Tibial nerve (tissue), 4 donors: Measurements from ENCODE around the gene KCNMA1.

Source experiments
- EP300 ChIP-seq, 2 donors: sonication (generic); formaldehyde crosslinking; IDR thresholded peaks; one replicate each; pipeline ENCODE4 v1.6.1; 2017; ENCODE audit warnings: antibody characterized with exemption in 2 of 2, mild to moderate bottlenecking in 1 of 2
- TF ChIP-seq, protein P1 (sequence below), 5 experiments: fragments of 200-600 bp in 3 of 5; fragments of 450-650 bp in 2 of 5; sonication (generic) in 3 of 5; IDR thresholded peaks; one replicate each; pipeline ENCODE4 v1.5.1; 2016 to 2019; ENCODE audit warnings: antibody characterized with exemption in 5 of 5, mild to moderate bottlenecking in 3 of 5, moderate library complexity in 2 of 5

DNA sequence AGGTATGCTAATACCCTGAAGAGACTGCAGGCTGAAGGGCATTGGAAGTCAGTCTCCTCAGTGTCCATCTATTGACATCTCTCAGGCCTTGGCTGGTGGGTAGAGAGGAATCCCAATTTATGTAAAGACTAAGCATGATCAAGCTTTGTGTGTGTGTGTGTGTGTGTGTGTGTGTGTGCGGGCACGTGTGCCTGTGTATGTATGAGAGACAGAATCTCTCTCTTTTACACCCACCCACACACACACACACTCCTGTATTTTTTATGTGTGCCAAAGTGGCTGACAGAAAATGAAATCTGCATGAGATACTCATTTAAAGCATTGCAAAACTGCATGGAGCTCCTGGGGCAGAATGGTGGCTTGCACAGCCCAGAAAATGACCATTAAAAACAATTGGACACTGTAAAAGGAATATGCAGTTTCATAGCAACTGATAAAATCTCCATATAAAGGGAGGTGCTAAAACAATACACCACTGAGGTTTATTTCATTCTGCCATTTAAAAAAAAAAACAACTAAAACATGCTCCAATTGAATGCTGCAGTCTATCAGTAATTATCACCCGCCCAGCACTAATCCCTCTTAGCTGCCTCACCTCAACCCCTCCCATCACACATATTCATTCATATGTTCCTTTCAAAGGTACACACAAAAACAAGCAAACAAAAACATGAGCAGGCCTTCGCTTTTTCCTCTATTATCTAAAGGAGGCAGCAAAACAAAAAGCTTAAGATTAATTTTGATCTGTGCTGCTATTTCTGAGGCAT lies 385.0 kb downstream of the KCNMA1 start:
- TF ChIP-seq, protein P1, sequence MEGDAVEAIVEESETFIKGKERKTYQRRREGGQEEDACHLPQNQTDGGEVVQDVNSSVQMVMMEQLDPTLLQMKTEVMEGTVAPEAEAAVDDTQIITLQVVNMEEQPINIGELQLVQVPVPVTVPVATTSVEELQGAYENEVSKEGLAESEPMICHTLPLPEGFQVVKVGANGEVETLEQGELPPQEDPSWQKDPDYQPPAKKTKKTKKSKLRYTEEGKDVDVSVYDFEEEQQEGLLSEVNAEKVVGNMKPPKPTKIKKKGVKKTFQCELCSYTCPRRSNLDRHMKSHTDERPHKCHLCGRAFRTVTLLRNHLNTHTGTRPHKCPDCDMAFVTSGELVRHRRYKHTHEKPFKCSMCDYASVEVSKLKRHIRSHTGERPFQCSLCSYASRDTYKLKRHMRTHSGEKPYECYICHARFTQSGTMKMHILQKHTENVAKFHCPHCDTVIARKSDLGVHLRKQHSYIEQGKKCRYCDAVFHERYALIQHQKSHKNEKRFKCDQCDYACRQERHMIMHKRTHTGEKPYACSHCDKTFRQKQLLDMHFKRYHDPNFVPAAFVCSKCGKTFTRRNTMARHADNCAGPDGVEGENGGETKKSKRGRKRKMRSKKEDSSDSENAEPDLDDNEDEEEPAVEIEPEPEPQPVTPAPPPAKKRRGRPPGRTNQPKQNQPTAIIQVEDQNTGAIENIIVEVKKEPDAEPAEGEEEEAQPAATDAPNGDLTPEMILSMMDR (IDR thresholded peaks at IDR 0.05), result no peak
- no peak for TF ChIP-seq EP300 (IDR thresholded peaks at IDR 0.05)
